Right renal pelvis (tissue), 4 donors: Measurements from ENCODE around the gene THY1. TPM values are rescaled to one million over a fixed set of nuclear protein-coding genes. Genes with fewer than 3 reads are reported as not detected.
"Not testable (repeated sequence)": the region's sequence is repeated elsewhere in the genome, so short reads cannot be mapped to it uniquely, and the experiment has no call there.

ENCODE experiments used
- DNase-seq, 4 donors: peaks; one replicate each; pipeline ENCODE4 v3.0.0-alpha.2; 2013; ENCODE audit warnings: low read depth in 4 of 4, low spot score in 3 of 4, missing footprints in 1 of 4
- polyA plus RNA-seq, 4 donors: library from polyadenylated mRNA; unstranded; fragments of 120-200 nt; gene quantifications; one replicate each; pipeline ENCODE4 v1.2.1, GENCODE V29; 2013; ENCODE audit not compliant: insufficient read length in 4 of 4

The THY1 gene
- polyA plus RNA-seq, result 100 to 1,000 TPM in 1 of 4 donors, 10 to 100 TPM in 3; 88.7 to 107 (median 90.0) TPM

DNA sequence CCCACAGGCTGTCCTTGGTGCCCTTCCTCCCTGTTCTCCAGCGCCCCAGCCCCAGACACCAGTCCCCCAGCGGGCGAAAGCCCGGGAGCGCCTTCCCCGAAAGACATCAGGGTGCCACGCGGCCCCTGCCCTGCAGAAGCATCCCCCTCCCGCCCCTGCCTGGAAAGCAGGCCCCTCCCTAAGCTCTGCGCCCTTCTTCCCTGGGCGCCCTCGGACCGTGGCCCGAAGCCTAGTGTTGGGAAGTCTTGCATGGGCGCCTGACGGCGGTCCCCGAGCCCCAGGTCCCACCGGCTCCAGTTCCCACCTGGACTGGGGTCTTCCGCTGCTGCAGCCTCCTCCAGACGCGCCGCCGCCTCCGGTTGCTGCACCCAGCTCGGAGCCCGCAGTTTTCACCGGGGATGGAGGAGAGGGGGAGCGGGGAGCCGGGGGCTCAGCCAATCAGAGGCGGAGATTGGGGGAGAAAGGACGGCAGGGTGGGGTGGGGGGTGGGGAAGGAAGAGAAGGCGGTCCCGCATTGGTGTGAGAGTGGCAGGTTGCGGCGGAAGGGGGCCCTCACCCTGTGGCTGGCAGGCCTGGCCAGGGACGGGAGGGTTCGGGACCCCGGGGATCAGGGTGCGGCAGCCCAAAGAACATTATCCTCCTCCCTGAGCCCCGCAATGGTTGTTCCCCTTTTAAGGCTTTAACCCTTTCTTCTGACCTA is at the start of gene THY1:
TSS of gene THY1 (minus strand) at position 364 of the 700 bp plus-strand sequence. CDS start 2,267 bp downstream, outside the sequence.
- DNase-seq, result no peak

DNA sequence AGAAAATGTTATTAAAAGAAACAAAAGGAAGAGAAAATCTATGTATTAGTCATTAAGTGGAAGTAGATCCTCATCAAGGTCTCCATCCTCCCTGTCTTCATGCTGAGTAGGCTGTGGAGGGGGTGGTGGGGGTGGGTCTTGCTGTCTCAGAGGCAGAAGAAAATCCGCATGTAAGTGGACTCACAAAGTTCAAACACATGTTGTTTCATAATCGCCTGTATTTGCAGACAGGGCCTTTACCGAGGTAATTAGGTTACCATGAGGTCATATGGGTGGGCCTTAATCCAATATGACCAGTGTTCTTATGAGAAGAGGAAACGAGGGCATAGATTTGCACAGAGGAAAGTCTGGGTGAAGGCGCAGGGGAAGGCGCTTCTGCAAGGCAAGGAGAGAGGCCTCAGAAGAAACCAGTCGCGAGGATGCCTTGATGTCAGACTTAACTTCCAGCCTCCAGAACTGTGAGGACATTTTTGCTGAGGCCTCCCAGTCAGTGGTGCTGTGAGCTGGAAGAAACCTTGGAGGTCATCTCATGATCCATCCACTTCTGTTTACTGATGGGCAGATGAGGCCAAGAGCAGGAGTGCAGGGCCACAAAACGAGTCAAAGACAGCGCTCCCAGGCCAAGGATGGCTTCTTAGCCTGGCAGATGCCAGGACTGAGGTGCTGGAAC is 49.3 kb upstream of the THY1 start:
- DNase-seq, result no peak

GRCh38 chr11:119471329-119471728 is 48.4 kb upstream of the THY1 start:
- no peak for DNase-seq

- DNase-seq, result no peak
These were observed 47.6 kb upstream of the THY1 start for GRCh38 chr11:119470317-119471291.

DNA sequence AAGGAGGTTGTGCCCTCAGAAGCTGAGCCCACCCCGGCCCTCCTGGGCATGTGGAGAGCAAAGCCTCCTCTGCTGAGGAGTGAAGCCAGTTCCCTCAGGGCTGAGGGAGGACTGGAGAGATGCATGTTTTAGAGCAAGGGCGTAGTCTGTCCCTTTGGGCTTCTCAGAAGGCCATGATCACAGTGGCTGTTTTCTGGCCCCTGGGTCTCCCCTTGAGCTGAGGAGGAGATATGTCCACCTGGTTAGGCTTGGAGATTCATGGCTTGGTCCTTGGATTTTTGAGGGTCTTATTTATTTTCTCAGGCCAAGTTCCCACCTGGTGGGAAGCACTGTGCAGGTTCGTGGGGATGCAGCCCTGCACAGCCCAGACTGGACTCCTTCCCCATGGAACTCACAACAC is 46.5 kb upstream of the THY1 start:
- DNase-seq, result no peak

DNA sequence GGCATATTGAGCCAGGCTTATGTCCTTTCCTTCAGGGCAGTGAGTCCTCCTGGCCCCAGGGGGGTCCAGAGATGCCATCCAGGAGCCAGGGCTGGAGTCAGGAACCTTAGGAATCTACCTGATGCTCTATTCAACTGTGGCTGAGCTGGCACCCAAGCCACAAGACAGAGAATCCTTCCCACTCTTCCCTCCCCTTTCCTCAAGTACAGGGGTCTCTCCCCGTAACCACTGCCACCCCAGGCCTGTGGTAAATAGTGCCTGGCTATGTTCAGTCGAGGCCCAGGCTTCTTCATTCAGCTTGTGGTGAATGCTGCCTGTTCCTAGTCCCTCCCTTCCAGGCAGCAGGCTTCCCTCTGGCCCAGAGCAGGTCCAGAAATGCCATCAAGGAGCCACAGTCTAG is 45.5 kb upstream of the THY1 start:
- no peak for DNase-seq

DNA sequence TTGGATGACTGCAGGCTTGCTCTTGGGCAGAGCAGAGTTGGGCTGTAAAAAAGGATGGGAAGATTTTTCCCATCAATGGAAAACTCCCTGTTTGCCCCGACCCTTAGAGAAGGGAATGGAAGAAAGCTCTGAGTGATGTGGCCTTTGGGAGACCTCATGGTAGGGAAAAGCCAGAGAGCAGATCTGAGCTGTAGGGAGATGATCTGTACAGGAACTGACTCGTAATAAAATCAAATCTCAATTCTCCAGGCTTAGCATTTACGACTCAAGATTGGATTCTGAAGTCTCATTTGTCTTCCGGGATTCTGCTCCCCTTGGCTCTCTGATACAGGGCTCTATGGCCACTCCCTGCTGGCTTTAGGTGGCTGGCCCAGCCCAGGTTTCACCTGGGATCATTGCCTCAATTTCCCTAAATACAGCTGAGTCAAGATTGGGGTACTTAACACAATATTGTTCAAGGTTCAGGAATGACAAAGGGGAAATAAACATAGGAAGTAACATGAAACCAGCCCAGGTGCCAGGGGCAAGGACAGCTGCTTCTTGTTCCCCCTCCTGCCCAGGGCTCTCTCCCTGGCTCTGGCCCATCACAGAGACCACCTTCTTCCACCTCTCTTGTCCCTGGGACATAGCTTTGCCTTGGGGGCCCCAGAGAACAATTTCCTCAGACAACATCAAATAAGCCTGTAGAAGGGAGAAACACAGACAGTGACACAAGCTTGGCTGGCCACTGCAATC is 38.4 kb upstream of the THY1 start:
- no peak for DNase-seq

GRCh38 chr11:119460582-119460981 is 37.6 kb upstream of the THY1 start:
- no peak for DNase-seq

GRCh38 chr11:119460097-119460496 is 37.1 kb upstream of the THY1 start:
- no peak for DNase-seq

DNA sequence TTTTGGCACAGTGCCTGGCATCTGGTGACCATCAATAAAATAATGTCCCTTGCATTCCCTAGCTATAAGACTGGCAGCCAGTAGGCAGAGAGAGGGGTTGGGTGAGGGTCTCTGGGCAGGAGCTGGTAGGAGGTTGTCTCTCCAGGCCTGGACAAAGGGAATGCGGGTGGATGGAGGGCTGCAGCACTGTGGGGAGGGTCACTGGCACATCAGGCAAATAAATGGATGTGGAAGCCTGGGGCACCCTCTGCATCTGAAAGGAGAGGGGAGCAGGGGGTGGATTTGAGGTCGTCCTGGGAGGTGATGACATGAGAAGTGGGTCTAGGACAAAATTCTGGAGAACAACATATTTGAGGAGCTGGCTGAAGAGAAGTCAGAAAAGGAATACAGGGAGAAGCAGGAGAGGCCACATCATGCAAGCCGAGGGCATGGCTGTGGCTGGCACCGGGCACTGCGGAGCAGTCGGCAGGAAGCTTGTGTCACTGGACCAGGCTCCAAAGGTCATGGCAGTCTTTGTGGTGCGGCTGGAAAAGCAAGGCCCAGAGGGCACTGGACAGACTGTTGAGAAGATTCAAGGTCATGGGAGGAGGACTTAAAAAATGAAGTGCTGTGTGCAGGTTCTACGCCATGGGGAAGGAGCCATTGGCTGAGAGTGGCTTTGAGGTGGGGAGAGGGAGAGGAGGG is 36.5 kb upstream of the THY1 start:
- no peak for DNase-seq

DNA sequence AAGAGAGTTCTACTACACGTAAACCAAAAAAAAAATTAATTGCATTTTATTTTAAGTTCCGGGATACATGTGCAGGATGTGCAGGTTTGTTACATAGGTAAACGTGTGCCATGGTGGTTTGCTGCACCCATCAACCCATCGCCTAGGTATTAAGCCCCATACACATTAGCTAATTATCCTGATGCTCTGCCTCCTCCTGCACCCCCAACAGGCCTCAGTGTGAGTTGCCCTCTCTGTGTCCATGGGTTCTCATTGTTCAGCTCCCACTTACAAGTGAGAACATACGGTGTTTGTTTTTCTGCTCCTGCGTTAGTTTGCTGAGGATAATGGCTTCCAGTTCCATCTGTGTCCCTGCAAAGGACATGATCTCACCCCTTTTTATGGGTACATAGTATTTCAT is 32.7 kb upstream of the THY1 start:
- not testable (repeated sequence) for DNase-seq

- DNase-seq, result not testable (repeated sequence)
These were observed 32.3 kb upstream of the THY1 start for GRCh38 chr11:119455241-119455640.

- no peak for DNase-seq
These were observed 30.9 kb upstream of the THY1 start for GRCh38 chr11:119453881-119454280.

GRCh38 chr11:119450590-119451326 is 27.8 kb upstream of the THY1 start:
- no peak for DNase-seq

DNA sequence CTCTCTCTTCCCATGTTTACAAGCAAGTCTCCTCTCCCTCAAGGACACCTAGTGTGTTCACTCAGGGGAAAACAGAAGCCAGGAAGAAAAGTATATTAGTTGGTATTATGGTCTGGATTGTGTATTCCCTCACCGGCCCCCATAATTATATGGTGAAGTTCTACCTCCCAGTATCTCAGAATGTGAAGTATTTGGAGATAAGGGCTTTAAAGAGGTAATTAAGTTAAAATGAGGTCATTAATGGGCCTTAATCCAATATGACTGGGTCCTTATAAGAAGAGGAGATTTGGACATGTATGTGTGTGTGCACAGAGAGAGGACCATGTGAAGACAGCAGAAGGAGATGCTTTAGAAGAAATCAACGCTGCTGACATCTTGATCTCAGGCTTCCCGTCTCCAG is 26.5 kb upstream of the THY1 start:
- no peak for DNase-seq

DNA sequence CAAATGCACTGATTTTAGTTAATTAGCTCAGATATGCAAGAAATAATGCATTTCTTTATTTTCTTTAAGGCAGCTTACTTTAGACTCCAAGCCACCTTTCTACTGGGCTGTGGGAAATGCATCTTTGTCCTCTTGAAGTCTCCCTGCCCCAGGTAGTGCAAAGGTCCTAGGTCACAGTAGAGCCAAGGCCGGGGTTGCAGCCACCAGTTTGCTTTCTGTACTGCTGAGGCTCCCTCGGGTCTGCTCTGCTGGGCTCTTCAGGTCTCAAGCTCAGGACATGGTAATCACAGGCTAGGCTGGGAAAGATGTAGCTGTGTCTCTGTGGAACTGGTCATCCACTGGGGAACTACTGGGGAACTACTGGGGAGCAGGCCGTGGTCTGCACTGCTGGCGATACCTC is 25.4 kb upstream of the THY1 start:
- DNase-seq, result no peak

DNA sequence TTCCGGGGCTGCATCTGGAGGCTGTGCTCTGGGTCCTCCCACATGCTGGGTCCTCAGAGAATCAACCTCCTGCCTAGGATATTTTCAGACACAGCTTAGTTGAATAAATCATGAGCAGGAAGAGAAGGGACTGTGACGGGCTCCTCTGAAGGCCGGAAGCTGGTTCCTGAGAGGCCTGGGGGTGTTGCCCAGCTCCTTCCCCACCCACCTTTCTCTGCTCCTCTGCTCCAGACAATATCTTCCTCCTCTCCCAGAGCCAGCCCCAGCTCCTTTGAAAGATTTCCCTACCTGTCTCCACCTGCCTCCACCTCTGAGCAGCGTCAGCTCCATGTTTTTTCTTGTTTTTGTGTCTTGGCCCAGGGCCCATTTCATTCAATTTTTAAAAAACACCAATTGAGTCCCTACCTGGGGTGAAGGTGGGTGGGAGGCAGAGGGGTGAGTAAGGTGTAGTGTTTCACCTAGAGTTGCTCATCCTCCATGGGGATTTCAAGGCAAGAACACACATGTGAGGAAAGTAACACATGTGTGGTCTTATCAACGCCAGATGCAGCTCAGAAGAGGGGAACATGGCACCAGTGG is 24.8 kb upstream of the THY1 start:
- no peak for DNase-seq

DNA sequence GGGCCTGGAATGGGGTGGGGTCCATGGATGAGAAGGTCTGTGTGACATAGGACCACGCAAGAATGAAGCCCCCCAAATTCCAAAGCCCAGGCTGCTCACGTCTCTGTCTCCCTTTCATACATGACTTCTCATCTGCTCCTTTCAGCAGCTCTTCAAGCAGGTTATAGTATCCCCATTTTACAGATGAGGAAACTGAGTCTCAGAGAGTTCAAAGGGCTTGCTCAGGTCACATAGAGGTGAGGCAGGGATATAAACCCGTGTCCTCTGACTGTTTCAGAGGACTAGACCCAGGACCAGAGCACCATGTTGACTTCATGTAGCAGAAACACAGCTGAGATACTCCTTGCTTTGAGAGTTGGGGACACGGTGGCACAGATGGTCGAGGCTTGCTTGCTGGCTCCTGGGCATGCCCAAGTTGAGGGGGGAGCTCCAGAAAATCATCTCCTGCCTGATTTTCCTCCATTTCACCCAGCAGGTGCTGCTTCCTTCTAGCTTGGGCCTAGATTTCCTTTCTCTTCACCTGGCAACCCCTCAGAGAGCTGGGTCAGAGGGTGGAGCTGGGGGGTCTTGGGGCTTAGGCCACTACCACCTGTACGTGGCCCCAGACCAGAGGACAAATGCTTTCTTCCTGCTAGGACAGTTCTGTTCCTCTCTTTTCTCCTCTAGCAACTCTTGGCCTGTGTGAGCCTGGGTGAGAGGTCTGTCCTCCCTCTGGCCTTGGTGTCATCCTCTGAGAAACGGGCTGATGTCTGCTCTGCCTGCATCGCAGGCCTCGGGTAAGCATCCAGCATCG is 24.1 kb upstream of the THY1 start:
- no peak for DNase-seq
